Measurements from ENCODE around the gene DOCK3. TPM values are rescaled to one million over a fixed set of nuclear protein-coding genes. Genes with fewer than 3 reads are reported as not detected.

The DOCK3 gene
- total and polyA plus RNA-seq, 9 donors, result 0.04 to 0.71 (median 0.27) TPM; not detected in 1

DNA sequence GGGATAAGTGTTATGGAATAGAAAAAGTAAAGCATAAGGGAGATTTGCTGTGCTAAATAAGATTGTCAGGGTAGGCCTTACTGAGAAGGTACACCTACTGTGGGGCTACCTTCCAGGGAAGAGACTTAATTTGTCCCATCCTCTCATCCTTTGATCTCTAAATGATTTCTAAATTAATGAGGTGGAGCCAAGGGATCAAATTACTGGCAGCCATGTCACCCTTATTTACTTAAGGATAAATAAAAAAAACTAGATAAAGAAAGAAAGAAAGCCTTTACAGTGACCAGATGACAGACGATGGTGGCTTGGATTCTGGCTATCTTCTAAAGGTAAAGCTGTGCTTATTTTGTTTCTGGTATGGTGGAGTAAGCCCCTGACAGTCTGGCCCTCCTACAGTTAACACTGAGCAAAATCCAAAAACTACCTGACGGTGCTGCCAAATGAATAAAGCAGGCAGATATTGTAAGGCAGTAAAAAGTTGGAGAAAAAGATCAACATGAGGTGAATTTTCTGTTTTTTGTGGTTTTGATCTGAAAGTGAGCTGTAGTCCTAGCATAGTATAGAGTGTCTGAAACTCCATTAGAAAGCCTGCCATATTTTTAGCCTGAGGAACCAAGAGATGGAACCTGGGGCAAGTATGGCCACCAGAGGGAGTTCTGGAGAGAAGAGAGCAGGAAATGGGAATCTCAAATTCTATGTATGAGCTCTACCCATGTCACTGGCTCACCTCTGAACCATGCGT is 425.2 kb downstream of the DOCK3 start:
- H3K36me3 ChIP-seq, result no peaks in the 10 kb centered on the region
- H3K9me3 ChIP-seq, result no peaks in the 10 kb centered on the region
- H3K27me3 ChIP-seq, result no peaks in the 10 kb centered on the region
- H3K4me3 ChIP-seq, result no peak overlapping the region
- no peaks in the 10 kb centered on the region for H3K4me1 ChIP-seq (ENCODE audit: insufficient read depth)
- no peak overlapping the region for H3K27ac ChIP-seq
- WGBS, 3 donors, result 42 to 56% (median 49%) methylated on average over 3 of the region's 3 CpGs
- DNase-seq, result no peak
- intact Hi-C loops (cut with DNase I), result no loop called here
- TF ChIP-seq EP300 (IDR thresholded peaks at IDR 0.05), result no peak
- TF ChIP-seq, protein P1, sequence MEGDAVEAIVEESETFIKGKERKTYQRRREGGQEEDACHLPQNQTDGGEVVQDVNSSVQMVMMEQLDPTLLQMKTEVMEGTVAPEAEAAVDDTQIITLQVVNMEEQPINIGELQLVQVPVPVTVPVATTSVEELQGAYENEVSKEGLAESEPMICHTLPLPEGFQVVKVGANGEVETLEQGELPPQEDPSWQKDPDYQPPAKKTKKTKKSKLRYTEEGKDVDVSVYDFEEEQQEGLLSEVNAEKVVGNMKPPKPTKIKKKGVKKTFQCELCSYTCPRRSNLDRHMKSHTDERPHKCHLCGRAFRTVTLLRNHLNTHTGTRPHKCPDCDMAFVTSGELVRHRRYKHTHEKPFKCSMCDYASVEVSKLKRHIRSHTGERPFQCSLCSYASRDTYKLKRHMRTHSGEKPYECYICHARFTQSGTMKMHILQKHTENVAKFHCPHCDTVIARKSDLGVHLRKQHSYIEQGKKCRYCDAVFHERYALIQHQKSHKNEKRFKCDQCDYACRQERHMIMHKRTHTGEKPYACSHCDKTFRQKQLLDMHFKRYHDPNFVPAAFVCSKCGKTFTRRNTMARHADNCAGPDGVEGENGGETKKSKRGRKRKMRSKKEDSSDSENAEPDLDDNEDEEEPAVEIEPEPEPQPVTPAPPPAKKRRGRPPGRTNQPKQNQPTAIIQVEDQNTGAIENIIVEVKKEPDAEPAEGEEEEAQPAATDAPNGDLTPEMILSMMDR (IDR thresholded peaks at IDR 0.05), result no peak
- TF ChIP-seq POLR2A (IDR thresholded peaks at IDR 0.05), result no peak

DNA sequence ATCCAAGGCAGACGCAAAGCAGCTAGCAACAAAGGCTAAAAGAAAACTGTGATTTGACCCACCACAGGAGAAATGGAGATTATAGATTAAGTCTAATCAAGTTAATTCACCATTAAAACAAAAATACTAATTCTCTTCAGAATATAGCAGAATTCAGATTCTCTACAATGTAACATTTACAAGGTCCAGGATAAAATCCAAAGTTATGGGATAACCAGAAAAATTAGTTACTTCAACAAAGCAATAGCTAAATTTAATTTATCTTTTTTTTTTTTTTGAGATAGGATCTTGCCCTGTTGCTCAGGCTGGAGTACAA is 425.8 kb downstream of the DOCK3 start:
- intact Hi-C loops (cut with DNase I), result no loop called here
- H3K27me3 ChIP-seq, result no peaks in the 10 kb centered on the region
- H3K27ac ChIP-seq, result no peak overlapping the region
- no peak overlapping the region for H3K4me3 ChIP-seq
- no peak for DNase-seq
- no peaks in the 10 kb centered on the region for H3K36me3 ChIP-seq
- TF ChIP-seq POLR2A (IDR thresholded peaks at IDR 0.05) (no peak), EP300 (IDR thresholded peaks at IDR 0.05) (no peak)
- TF ChIP-seq, protein P1 (IDR thresholded peaks at IDR 0.05), result no peak
- WGBS, 3 donors, result 36 to 43% (median 42%) methylated on average over 1 of the region's 1 CpG
- no peaks in the 10 kb centered on the region for H3K9me3 ChIP-seq
- no peaks in the 10 kb centered on the region for H3K4me1 ChIP-seq (ENCODE audit: insufficient read depth)

DNA sequence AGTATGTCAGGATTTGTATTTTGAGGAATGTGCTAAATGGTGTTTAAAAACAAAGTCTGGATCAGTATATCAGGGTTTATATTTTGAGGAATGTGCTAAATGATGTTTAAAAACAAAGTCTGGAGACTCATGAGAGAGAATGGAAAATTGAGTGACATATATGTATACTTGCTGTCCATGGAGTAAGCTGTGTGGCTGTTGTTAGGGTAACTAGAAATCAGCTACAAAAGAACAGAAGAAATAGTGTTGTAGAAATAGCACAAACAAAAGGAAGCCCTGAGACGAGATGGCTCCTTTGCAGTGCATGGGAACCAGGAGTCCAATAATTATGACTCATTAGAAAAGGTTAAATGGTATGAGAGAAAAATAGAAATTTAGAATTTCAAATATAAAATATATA is 427.7 kb downstream of the DOCK3 start:
- no peak overlapping the region for H3K4me3 ChIP-seq
- H3K27me3 ChIP-seq, result no peaks in the 10 kb centered on the region
- intact Hi-C loops (cut with DNase I), result no loop called here
- H3K36me3 ChIP-seq, result no peaks in the 10 kb centered on the region
- no peak overlapping the region for H3K27ac ChIP-seq
- TF ChIP-seq EP300 (IDR thresholded peaks at IDR 0.05) (no peak), POLR2A (IDR thresholded peaks at IDR 0.05) (no peak)
- TF ChIP-seq, protein P1 (IDR thresholded peaks at IDR 0.05), result no peak
- WGBS, 3 donors, result 39 to 48% (median 43%) methylated on average over 1 of the region's 1 CpG
- no peak for DNase-seq
- no peaks in the 10 kb centered on the region for H3K9me3 ChIP-seq
- no peaks in the 10 kb centered on the region for H3K4me1 ChIP-seq (ENCODE audit: insufficient read depth)

DNA sequence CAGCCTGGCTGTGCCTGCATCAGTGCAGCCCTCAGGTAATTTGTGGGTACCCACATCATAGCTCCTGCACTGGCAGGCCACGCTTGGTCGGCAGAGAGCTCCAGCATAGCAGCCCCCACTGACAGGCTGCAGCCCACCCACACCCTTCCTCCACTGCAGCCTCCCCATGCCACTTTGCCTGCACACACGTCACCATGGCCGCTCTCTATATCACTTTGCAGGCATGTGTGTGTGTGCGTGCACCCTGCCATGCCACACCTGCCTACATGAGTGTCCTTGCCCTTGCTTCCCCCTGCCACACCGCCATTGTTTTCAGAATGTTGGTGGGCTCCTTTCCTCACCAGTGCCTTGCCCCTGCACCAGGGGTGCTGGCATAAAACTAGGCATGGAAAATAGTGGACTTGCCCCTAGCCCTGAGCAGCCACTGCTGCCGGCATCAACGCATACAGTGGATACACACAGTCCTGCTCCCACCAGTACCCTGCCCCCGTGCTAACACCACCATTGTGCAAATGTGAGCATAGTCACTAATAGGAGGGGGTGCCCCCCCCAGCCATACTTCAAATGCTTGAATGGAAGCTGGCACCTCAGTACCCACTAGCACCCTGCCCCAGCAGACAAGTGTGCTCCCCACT is 431.6 kb downstream of the DOCK3 start:
- WGBS, 3 donors, result 89 to 95% (median 89%) methylated on average over 9 of the region's 9 CpGs
- H3K27me3 ChIP-seq, result no peaks in the 10 kb centered on the region
- no peaks in the 10 kb centered on the region for H3K36me3 ChIP-seq
- no peak overlapping the region for H3K4me3 ChIP-seq
- TF ChIP-seq, protein P1 (IDR thresholded peaks at IDR 0.05), result no peak
- TF ChIP-seq POLR2A (IDR thresholded peaks at IDR 0.05), result no peak
- TF ChIP-seq EP300 (IDR thresholded peaks at IDR 0.05), result no peak
- no peaks in the 10 kb centered on the region for H3K9me3 ChIP-seq
- intact Hi-C loops (cut with DNase I), result no loop called here
- no peak for DNase-seq
- H3K27ac ChIP-seq, result no peak overlapping the region
- H3K4me1 ChIP-seq (ENCODE audit: insufficient read depth), result no peaks in the 10 kb centered on the region

Data from ovary (tissue), 9 donors.